ENCODE measurements around the gene PARN.
"Not testable (repeated sequence)": the region's sequence is repeated elsewhere in the genome, so short reads cannot be mapped to it uniquely, and the experiment has no call there.

The PARN gene

GRCh38 chr16:14632693-14633569 lies 2.9 kb upstream of the PARN start, which contains the start of gene BFAR:
Gene BFAR (plus strand): TSS chr16:14632951. CDS start chr16:14644347, 11,396 bp downstream.
- peak; percentile 99 for DNase-seq

- DNase-seq: not testable (repeated sequence)
Observed at GRCh38 chr16:14630620-14631330, 715 bp upstream of the PARN start.

- no peak for DNase-seq
Observed at GRCh38 chr16:14629612-14629918, 495 bp downstream of the PARN start.

- DNase-seq: peak; percentile 32
Observed at GRCh38 chr16:14628806-14629611, 1.1 kb downstream of the PARN start.

- DNase-seq: no peak
Observed at GRCh38 chr16:14627078-14627477, 3.0 kb downstream of the PARN start.

GRCh38 chr16:14618566-14618965 lies 11.5 kb downstream of the PARN start:
- no peak for DNase-seq

GRCh38 chr16:14616280-14616679 lies 13.8 kb downstream of the PARN start:
- no peak for DNase-seq

- no peak for DNase-seq
Observed at GRCh38 chr16:14613991-14614390, 16.1 kb downstream of the PARN start.

GRCh38 chr16:14611660-14612059 lies 18.4 kb downstream of the PARN start:
- DNase-seq: no peak

GRCh38 chr16:14609716-14610115 lies 20.3 kb downstream of the PARN start:
- no peak for DNase-seq

- DNase-seq: no peak
Observed at GRCh38 chr16:14608604-14609003, 21.5 kb downstream of the PARN start.

- DNase-seq: no peak
Observed at GRCh38 chr16:14608111-14608566, 21.9 kb downstream of the PARN start.

- no peak for DNase-seq
Observed at GRCh38 chr16:14606102-14606501, 24.0 kb downstream of the PARN start.

GRCh38 chr16:14602443-14602963 lies 27.6 kb downstream of the PARN start:
- no peak for DNase-seq

GRCh38 chr16:14600164-14600563 lies 29.9 kb downstream of the PARN start:
- no peak for DNase-seq

GRCh38 chr16:14586637-14587305 lies 43.3 kb downstream of the PARN start:
- DNase-seq: no peak

GRCh38 chr16:14585287-14585686 lies 44.8 kb downstream of the PARN start:
- DNase-seq: no peak

- not testable (repeated sequence) for DNase-seq
Observed at GRCh38 chr16:14580926-14581325, 49.1 kb downstream of the PARN start.

- no peak for DNase-seq
Observed at GRCh38 chr16:14579266-14579665, 50.8 kb downstream of the PARN start.

- no peak for DNase-seq
Observed at GRCh38 chr16:14576532-14576931, 53.5 kb downstream of the PARN start.

GRCh38 chr16:14576069-14576468 lies 54.0 kb downstream of the PARN start:
- no peak for DNase-seq

- DNase-seq: not testable (repeated sequence)
Observed at GRCh38 chr16:14574698-14575415, 55.2 kb downstream of the PARN start.
